Adrenal gland (tissue), 19 donors: ENCODE measurements around the gene RET. TPM values are rescaled to one million over a fixed set of nuclear protein-coding genes. Genes with fewer than 3 reads are reported as not detected.

ENCODE experiments used
- DNase-seq, 7 donors: peaks; one replicate each; pipeline ENCODE4 v3.0.0-alpha.2; 2019 to 2020
- H3K27ac ChIP-seq, 5 donors: fragments of 200-600 bp; sonication (generic) in 4 of 5; 1 replicate in 3 of 5; 2 replicates in 2 of 5; pipeline versions ENCODE4 v1.5.1 to v1.8.0; 2016 to 2020; ENCODE audit warnings: mild to moderate bottlenecking in 1 of 5
- H3K27me3 ChIP-seq: fragments of 200-600 bp; 2 replicates; pipeline ENCODE4 v1.8.0; 2021
- H3K36me3 ChIP-seq, 2 donors: fragments of 200-600 bp; replicated peaks in 1 of 2; 1 replicate in 1 of 2; 2 replicates in 1 of 2; pipeline versions ENCODE4 v1.5.1 to v1.8.0; 2018 to 2022
- H3K4me1 ChIP-seq, 2 donors: fragments of 200-600 bp; replicated peaks in 1 of 2; 1 replicate in 1 of 2; 2 replicates in 1 of 2; pipeline versions ENCODE4 v1.5.1 to v1.8.0; 2018 to 2021
- H3K4me3 ChIP-seq, 4 donors: fragments of 200-600 bp; sonication (generic) in 3 of 4; one replicate each; pipeline ENCODE4 v1.5.1; 2016 to 2018
- H3K9me3 ChIP-seq, 3 donors: fragments of 200-600 bp; sonication (generic) in 1 of 3; replicated peaks in 1 of 3; 1 replicate in 2 of 3; 2 replicates in 1 of 3; pipeline versions ENCODE4 v1.5.1 to v1.8.0; 2016 to 2021
- POLR2A ChIP-seq, 2 donors: fragments of 450-650 bp; IDR thresholded peaks; one replicate each; pipeline ENCODE4 v1.6.1; 2017; ENCODE audit warnings: antibody characterized with exemption in 2 of 2, mild to moderate bottlenecking in 2 of 2, moderate library complexity in 1 of 2
- whole genome bisulfite sequencing, 4 donors: extraction: QIAGEN DNeasy Blood & Tissue Kit in 2 of 4; methylation state at CpG; one replicate each; pipeline versions ENCODE4 v1.1.5 to v1.1.7; 2013 to 2017; 5-methylcytosine and 5-hydroxymethylcytosine counted together
- intact Hi-C, 2 donors: fragments of 100-400 bp; cut with DNase I; formaldehyde crosslinking; loops; one replicate each; pipeline versions ENCODE4 v1.14.1 to v1.15.0; 2022 to 2023
- long read RNA-seq, 10 donors: library from polyadenylated mRNA in 3 of 10; unstranded in 2 of 10; stranded (forward) in 1 of 10; transcript quantifications; one replicate each; pipeline ENCODE4 v2.0.0 and lab custom pipeline, GENCODE V29; 2021 to 2026
- polyA plus RNA-seq, 3 donors: library from polyadenylated mRNA; stranded (reverse); fragments of 200-250 nt in 2 of 3; fragments of 350-450 nt in 1 of 3; fragmentation: Illumina TruSeq in 1 of 3; extraction: RNeasy Lipid Tissue Mini Kit (QIAGEN cat#74804) in 1 of 3; gene quantifications; one replicate each; pipeline ENCODE4 v1.2.3, GENCODE V29; 2013 to 2014
- total RNA-seq, 9 donors: library from RNA; depleted of rRNA in 4 of 9; stranded (reverse); fragments of >200 nt in 4 of 9; fragments of 120-200 nt in 1 of 9; fragmentation: NEBNext Ultra II Directional in 1 of 9; extraction: Animal tissue kit (Norgen Biotek cat#: 25700) in 1 of 9; gene quantifications; one replicate each; pipeline versions ENCODE4 v1.1.0 to v1.2.4, GENCODE V29; 2013 to 2023
- TF ChIP-seq, protein P1 (sequence below), 6 experiments: fragments of 450-650 bp in 4 of 6; fragments of 200-600 bp in 2 of 6; sonication (generic) in 1 of 6; IDR thresholded peaks; 1 replicate in 5 of 6; 2 replicates in 1 of 6; pipeline versions ENCODE4 v1.5.1 to v1.8.0; 2016 to 2021; ENCODE audit warnings: antibody characterized with exemption in 6 of 6, mild to moderate bottlenecking in 2 of 6, moderate library complexity in 1 of 6
- donor health status: healthy with polysubstance abuse.
- donor health status: Bipolar disorder and iron deficiency.
- donor health status: DM: yes; HTN: yes; CAD: no.
- donor health status: DM: no; HTN: no; CAD: no.
- donor health status: DM: no; HTN: no; CAD: no.
- donor health status: DM: yes; HTN: yes; CAD: no.

RET gene
- total RNA-seq (10 to 100 TPM in 3 of 9 donors, 1 to 10 TPM in 6; 1.6 to 43.6 (median 3.4) TPM), polyA plus RNA-seq (10 to 100 TPM in 2 of 3 donors, 1 to 10 TPM in 1; 8.1 to 34.1 (median 24.3) TPM)
- long read RNA-seq, donor 1: 0 reads
- long read RNA-seq, donor 2: 0 reads
- long read RNA-seq, donor 3: 0 reads
- long read RNA-seq, donor 4, partial matches to known transcripts: 2 of 2 reads
- long read RNA-seq, donor 4, other reads (novel, unspliced or antisense): 0 of 2 reads
- long read RNA-seq, donor 5, full-length matches to known transcripts: 1 of 10 reads
- long read RNA-seq, donor 5, partial matches to known transcripts: 7 of 10 reads
- long read RNA-seq, donor 5, other reads (novel, unspliced or antisense): 2 of 10 reads
- long read RNA-seq, donor 6, full-length matches to known transcripts: 4 of 16 reads
- long read RNA-seq, donor 6, partial matches to known transcripts: 5 of 16 reads
- long read RNA-seq, donor 6, other reads (novel, unspliced or antisense): 7 of 16 reads
- long read RNA-seq, donor 7: 0 reads
- long read RNA-seq, donor 8: 0 reads
- long read RNA-seq, donor 9: 0 reads
- long read RNA-seq, donor 10: 0 reads

GRCh38 chr10:43076876-43077420 lies at the start of gene RET:
TSS of gene RET (plus strand) at chr10:43077069. CDS start at chr10:43077259, 190 bp downstream.
- Histone ChIP-seq H3K9me3 (no peaks in the 10 kb centered on the region), H3K4me3 (peak within 1 kb of the TSS in 1 of 4 donors; percentile 39), H3K27ac (peak within 1 kb of the TSS in 1 of 5 donors; percentile 34), H3K4me1 (no peaks in the 10 kb centered on the region), H3K27me3 (peaks cover 26% of the 10 kb centered on the region), H3K36me3 (no peaks in the 10 kb centered on the region)
- intact Hi-C loops: no loop called here
- peak in 2 of 7 donors; percentile 44 to 79 for DNase-seq
- WGBS, 4 donors: 1 to 8% (median 1%) methylated on average over 8 to 69 of the region's 78 CpGs; no CpG with 5 or more reads in 1 of the 4 donors
- TF ChIP-seq, protein P1, sequence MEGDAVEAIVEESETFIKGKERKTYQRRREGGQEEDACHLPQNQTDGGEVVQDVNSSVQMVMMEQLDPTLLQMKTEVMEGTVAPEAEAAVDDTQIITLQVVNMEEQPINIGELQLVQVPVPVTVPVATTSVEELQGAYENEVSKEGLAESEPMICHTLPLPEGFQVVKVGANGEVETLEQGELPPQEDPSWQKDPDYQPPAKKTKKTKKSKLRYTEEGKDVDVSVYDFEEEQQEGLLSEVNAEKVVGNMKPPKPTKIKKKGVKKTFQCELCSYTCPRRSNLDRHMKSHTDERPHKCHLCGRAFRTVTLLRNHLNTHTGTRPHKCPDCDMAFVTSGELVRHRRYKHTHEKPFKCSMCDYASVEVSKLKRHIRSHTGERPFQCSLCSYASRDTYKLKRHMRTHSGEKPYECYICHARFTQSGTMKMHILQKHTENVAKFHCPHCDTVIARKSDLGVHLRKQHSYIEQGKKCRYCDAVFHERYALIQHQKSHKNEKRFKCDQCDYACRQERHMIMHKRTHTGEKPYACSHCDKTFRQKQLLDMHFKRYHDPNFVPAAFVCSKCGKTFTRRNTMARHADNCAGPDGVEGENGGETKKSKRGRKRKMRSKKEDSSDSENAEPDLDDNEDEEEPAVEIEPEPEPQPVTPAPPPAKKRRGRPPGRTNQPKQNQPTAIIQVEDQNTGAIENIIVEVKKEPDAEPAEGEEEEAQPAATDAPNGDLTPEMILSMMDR (IDR thresholded peaks at IDR 0.05): no peak
- peak in 1 of 2 donors; percentile 34 for TF ChIP-seq POLR2A (IDR thresholded peaks at IDR 0.05)

GRCh38 chr10:43027331-43027955 lies 49.4 kb upstream of the RET start:
- no peak overlapping the region for H3K4me3 ChIP-seq
- no peaks in the 10 kb centered on the region for H3K36me3 ChIP-seq
- H3K27ac ChIP-seq: no peak overlapping the region
- no peak for TF ChIP-seq POLR2A (IDR thresholded peaks at IDR 0.05)
- TF ChIP-seq, protein P1 (IDR thresholded peaks at IDR 0.05): no peak
- H3K27me3 ChIP-seq: no peaks in the 10 kb centered on the region
- intact Hi-C loops: no loop called here
- H3K4me1 ChIP-seq: no peaks in the 10 kb centered on the region
- no peak for DNase-seq
- WGBS, 4 donors: 86 to 90% (median 87%) methylated on average over 8 to 11 of the region's 11 CpGs
- no peaks in the 10 kb centered on the region for H3K9me3 ChIP-seq

DNA sequence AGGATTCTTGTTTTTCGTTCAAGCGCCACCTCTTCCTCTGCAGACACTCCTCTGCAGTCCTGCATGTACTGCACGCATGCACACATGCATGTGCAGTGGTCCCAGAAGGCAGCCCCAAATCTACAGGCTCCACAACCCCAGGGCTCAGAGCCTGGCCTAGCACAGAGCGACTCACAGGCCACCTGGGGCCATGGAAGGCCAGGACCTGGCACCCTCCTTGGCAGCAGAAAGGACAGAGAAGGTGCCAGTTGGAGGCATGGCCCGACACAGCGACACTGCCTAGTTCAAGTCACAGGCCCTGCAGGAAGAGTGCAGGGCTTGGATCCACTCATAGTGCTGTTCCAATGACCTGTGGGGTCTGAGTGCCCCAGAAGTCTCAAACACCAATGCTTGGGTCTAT lies 48.7 kb upstream of the RET start:
- no peaks in the 10 kb centered on the region for H3K9me3 ChIP-seq
- 84 to 96% (median 88%) methylated on average over 4 to 6 of the region's 6 CpGs for WGBS, 4 donors
- no peak for DNase-seq
- TF ChIP-seq, protein P1 (IDR thresholded peaks at IDR 0.05): no peak
- no peak for TF ChIP-seq POLR2A (IDR thresholded peaks at IDR 0.05)
- no peaks in the 10 kb centered on the region for H3K27me3 ChIP-seq
- no peaks in the 10 kb centered on the region for H3K4me1 ChIP-seq
- H3K36me3 ChIP-seq: no peaks in the 10 kb centered on the region
- intact Hi-C loops: no loop called here
- H3K27ac ChIP-seq: no peak overlapping the region
- H3K4me3 ChIP-seq: no peak overlapping the region

DNA sequence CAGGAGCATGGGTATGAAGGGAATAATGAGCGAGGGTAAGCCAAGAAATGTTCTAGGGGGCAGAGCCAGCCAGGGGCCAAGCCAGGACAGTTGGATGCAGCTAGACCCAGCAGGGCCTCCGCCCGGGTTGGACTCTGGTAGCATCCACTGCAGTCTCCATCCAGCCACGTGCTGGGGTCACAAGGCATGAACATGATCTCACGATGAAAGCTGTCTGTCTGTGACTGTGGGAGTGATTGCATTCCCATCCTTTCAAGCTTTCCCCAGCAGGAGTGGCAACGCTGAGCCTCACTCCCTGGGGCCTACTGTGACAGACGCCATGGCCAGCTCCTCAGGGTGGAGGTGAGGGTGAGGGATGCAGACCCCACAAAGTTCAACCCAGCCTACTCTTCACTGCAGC lies 47.8 kb upstream of the RET start:
- WGBS, 4 donors: 45 to 82% (median 80%) methylated on average over 2 to 7 of the region's 7 CpGs

More for the DNA sequence above, 47.8 kb upstream of the RET start:
- Histone ChIP-seq H3K4me3 (no peak overlapping the region), H3K27ac (no peak overlapping the region), H3K4me1 (no peaks in the 10 kb centered on the region), H3K9me3 (no peaks in the 10 kb centered on the region), H3K27me3 (no peaks in the 10 kb centered on the region), H3K36me3 (no peaks in the 10 kb centered on the region)
- no peak for DNase-seq
- intact Hi-C loops: no loop called here
- TF ChIP-seq POLR2A (IDR thresholded peaks at IDR 0.05): no peak
- TF ChIP-seq, protein P1 (IDR thresholded peaks at IDR 0.05): no peak
